SJCRH30 (cell line): ENCODE results near the gene CPPED1. TPM values are rescaled to one million over a fixed set of nuclear protein-coding genes. Genes with fewer than 3 reads are reported as not detected.
A peak's percentile ranks its signal among the peaks of the same experiment; 100 is the strongest.

ENCODE experiments used
- DNase-seq, 2 experiments: peaks; one replicate each; pipeline ENCODE4 v3.0.0-alpha.2; 2015 to 2020
- H3K27ac ChIP-seq: fragments of 250-450 bp; sonication (Bioruptor Pico); 2 replicates; pipeline ENCODE4 v1.5.1; 2020; ENCODE audit warnings: mild to moderate bottlenecking, moderate library complexity
- H3K27me3 ChIP-seq: fragments of 250-450 bp; sonication (Bioruptor Pico); 2 replicates; pipeline ENCODE4 v1.5.1; 2020; ENCODE audit warnings: mild to moderate bottlenecking, moderate library complexity
- H3K36me3 ChIP-seq: fragments of 250-450 bp; sonication (Bioruptor Pico); 2 replicates; pipeline ENCODE4 v1.5.1; 2020; ENCODE audit warnings: mild to moderate bottlenecking, moderate library complexity
- H3K4me1 ChIP-seq: fragments of 250-450 bp; sonication (Bioruptor Pico); 2 replicates; pipeline ENCODE4 v1.5.1; 2020; ENCODE audit warnings: mild to moderate bottlenecking, moderate library complexity
- H3K4me3 ChIP-seq: fragments of 250-450 bp; sonication (Bioruptor Pico); 2 replicates; pipeline ENCODE4 v1.5.1; 2020; ENCODE audit warnings: mild to moderate bottlenecking, moderate library complexity
- H3K9me3 ChIP-seq: fragments of 250-450 bp; sonication (Bioruptor Pico); replicated peaks from 2 replicates; pipeline ENCODE4 v1.5.1; 2020; ENCODE audit warnings: mild to moderate bottlenecking, moderate library complexity
- total RNA-seq: library from RNA; depleted of rRNA; stranded (reverse); fragments of >200 nt; shearing (Covaris generic); gene quantifications from 2 replicates; pipeline ENCODE4 v1.2.3, GENCODE V29; 2014

The CPPED1 gene
- total RNA-seq, 1 experiment from 2014 or later: 5.2 TPM

DNA sequence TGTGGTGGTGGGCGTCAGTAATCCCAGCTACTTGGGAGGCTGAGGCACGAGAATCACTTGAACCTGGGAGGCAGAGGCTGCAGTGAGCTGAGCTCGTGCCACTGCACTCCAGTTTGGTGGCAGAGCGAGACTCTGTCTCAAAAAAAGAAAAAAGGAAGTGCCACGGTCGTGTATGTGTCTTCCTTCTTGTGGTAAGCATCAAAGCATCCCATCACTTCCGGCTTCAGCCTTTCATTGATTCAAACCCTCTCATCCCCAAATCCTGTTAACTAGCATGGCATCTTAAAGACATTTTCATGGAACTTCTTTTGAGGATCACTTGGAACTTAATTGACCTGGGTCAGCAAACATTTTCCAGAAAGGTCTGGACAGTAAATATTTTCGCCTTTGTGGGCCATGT, 126.2 kb downstream of the CPPED1 start:
- Histone ChIP-seq H3K9me3 (no peaks in the 10 kb centered on the region), H3K36me3 (no peaks in the 10 kb centered on the region), H3K27me3 (no peaks in the 10 kb centered on the region), H3K4me3 (no peak overlapping the region), H3K4me1 (peaks cover 28% of the 10 kb centered on the region), H3K27ac (no peak overlapping the region)
- DNase-seq: no peak

DNA sequence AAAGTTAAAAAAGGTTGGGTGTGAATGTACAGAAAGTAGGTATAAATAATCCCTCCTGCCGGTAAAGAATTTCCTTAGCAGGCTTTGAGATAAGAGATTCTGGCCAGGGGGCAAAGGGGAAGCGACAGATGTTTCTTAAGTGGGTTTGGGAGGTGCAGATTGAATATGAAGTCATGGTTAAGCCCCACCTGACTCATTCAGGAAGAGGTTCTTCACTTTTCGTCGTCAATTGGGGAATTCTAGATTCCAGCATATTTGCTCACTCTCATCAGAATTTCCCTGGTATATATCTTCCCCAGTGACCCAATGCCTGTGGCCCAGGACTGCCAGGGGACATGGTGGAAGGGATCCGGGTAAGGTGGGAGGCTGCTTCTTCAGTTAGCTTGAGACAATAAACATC, 127.8 kb downstream of the CPPED1 start:
- peak overlapping the region; percentile 21; the same call in 1 of the 2 replicates for H3K27ac ChIP-seq
- no peaks in the 10 kb centered on the region for H3K27me3 ChIP-seq
- H3K9me3 ChIP-seq: no peaks in the 10 kb centered on the region
- no peaks in the 10 kb centered on the region for H3K36me3 ChIP-seq
- peaks cover 29% of the 10 kb centered on the region for H3K4me1 ChIP-seq
- no peak overlapping the region for H3K4me3 ChIP-seq
- DNase-seq: peak; percentile 23 to 49

DNA sequence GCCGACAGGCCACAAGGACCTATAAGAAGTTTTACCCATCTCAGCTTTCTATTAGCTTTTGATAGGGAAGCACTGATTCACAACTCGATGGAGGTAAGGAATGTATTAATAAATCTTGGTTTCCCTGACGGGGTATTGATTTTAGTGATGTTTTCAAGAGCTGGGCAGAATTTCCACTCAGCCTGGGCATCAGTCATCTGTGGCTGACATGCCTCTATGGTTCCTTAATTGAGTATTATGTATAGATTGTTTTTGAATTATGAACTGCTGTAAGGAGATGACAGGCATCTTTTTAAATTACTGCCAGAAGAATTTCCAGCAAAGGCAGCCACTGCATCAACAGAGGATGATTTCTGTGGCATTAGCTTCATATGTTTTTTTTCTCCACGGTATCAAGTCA, 128.6 kb downstream of the CPPED1 start:
- no peaks in the 10 kb centered on the region for H3K9me3 ChIP-seq
- H3K27me3 ChIP-seq: no peaks in the 10 kb centered on the region
- H3K4me1 ChIP-seq: peaks cover 29% of the 10 kb centered on the region
- no peak overlapping the region for H3K4me3 ChIP-seq
- DNase-seq: no peak
- H3K36me3 ChIP-seq: no peaks in the 10 kb centered on the region
- H3K27ac ChIP-seq: peak overlapping the region; percentile 17; the same call in 1 of the 2 replicates

DNA sequence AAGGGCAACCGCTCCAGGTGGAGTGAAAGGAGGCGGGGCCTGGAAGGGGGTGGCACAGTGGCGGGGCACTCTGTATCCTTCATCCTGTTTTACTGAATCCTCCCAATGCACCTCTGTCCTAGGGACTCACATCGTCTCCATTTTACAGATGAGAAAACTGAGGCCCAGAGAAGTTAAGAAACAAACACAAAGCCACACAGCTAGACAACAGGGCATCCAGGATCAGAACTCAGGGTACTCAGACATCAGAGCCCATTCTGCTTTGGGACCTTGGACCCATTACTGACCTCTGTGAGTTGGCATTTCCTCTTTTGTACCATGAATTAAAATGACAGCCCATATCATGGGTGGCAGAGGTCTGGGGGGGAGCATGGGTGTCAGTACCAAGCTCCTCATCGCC, 129.2 kb downstream of the CPPED1 start:
- DNase-seq: no peak
- Histone ChIP-seq H3K27me3 (no peaks in the 10 kb centered on the region), H3K4me3 (no peak overlapping the region), H3K9me3 (no peaks in the 10 kb centered on the region), H3K27ac (peak overlapping the region; percentile 85; the same call in 1 of the 2 replicates), H3K36me3 (no peaks in the 10 kb centered on the region), H3K4me1 (peaks cover 33% of the 10 kb centered on the region)

DNA sequence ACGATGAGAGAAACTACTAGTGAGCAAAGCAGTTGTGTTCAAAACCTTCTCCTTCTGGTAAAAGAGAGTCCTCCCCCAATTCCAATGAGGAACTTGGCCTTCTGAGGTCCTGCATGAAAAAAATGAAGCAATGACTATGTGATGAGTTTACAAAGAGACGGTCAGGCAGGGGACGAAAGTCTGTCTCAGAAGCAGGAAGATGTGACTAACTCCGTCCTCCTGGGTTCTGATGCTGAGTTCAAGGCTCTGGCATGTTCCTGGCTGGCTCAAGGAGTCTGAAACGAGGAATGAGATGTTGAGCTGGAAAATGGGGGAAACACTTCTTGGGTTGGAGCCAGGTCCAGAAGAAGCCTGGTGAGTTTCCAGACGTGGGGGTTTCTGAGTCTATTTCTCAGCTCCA, 129.6 kb downstream of the CPPED1 start:
- H3K27ac ChIP-seq: peak overlapping the region; percentile 85
- no peaks in the 10 kb centered on the region for H3K27me3 ChIP-seq
- no peak for DNase-seq
- H3K4me3 ChIP-seq: no peak overlapping the region
- H3K4me1 ChIP-seq: peaks cover 34% of the 10 kb centered on the region
- H3K9me3 ChIP-seq: no peaks in the 10 kb centered on the region
- no peaks in the 10 kb centered on the region for H3K36me3 ChIP-seq

DNA sequence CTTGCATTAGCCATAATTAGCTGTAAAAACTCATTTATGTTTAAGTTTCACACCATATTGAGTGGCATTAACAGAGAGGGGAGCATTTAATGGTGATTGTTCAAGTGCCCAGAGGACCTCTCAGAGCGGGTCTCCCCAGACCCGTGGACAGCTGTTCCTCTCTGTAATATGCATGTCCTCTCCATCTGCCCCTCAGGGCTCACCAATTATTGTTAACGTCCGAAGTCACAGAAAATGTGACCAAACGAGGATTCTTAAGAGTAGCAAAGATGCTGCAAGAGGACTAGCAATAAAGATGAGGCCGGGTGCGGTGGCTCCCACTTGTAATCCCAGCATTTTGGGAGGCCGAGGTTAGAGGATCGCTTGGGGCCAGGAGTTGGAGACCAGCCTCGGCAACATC, 130.2 kb downstream of the CPPED1 start:
- peak; percentile 78 to 86 for DNase-seq
- H3K4me1 ChIP-seq: peaks cover 34% of the 10 kb centered on the region
- H3K27ac ChIP-seq: peak overlapping the region; percentile 85
- H3K27me3 ChIP-seq: no peaks in the 10 kb centered on the region
- H3K9me3 ChIP-seq: 0 out of 2 replicates have a peak, but pooled peaks cover 2% of the 10 kb centered on the region
- H3K36me3 ChIP-seq: no peaks in the 10 kb centered on the region
- H3K4me3 ChIP-seq: no peak overlapping the region

DNA sequence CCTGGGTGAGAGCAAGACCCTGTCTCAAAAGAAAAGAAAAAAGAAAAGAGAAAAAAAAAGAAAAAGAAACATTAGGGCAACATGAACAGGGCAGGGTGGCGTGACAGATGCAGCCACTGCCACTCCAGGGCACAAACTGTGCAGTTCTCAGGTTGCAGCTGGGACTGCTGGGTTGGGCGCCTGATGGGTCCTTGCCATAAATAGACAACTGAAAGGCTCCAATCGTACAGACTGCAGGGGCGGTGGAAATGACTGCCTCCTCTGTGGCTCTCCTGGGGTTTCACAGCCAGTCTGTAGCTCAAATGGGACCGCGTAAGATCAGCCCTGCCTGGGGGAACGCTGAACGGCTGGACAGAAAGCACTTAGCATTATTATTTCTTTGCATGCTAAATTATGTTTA, 130.7 kb downstream of the CPPED1 start:
- Histone ChIP-seq H3K36me3 (no peaks in the 10 kb centered on the region), H3K4me1 (peaks cover 34% of the 10 kb centered on the region), H3K27me3 (no peaks in the 10 kb centered on the region), H3K4me3 (no peak overlapping the region), H3K9me3 (peaks cover 4% of the 10 kb centered on the region; the same call in 1 of the 2 replicates), H3K27ac (peak overlapping the region; percentile 85)
- peak; percentile 82 to 88 for DNase-seq

DNA sequence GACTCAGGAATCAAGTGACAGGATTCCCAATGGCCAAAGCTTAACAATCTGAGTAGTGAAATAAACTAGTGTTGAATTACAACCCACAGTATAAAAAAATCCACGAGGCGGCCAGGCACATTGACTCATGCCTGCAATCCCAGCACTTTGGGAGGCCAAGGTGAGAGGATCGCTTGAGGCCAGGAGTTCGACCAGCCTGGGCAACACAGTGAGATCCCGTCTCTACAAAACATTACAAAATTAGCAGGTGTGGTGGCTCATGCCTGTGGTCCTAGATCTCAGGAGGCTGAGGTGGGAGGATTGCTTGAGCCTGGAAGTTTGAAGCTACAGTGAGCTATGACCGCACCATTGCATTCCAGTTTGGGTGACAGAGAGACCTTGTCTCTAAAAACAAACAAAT, 133.8 kb downstream of the CPPED1 start:
- peaks cover 19% of the 10 kb centered on the region for H3K4me1 ChIP-seq
- no peaks in the 10 kb centered on the region for H3K27me3 ChIP-seq
- peaks cover 10% of the 10 kb centered on the region; the same call in 1 of the 2 replicates for H3K9me3 ChIP-seq
- DNase-seq: peak in 1 of 2 experiments; percentile 12
- no peak overlapping the region for H3K4me3 ChIP-seq
- H3K36me3 ChIP-seq: no peaks in the 10 kb centered on the region
- no peak overlapping the region for H3K27ac ChIP-seq

DNA sequence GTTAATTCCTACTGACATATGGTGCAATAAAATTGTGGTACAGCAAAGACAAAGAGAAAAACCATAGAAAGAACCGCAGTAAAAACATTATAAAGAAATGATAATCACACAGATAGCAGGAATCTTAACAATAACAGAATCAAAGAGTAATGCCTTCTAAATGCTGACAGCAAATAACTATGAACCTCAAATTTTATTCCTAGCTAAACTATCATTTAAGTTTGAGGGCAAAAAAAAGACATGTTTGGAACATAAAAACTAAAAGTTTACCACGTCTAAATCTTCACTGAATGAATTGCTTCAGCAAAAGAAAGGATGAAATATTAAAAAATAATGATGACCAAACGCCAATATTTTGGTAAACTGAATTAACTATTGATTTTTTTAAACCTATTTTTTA, 135.8 kb downstream of the CPPED1 start:
- peaks cover 9% of the 10 kb centered on the region; the same call in 1 of the 2 replicates for H3K4me1 ChIP-seq
- DNase-seq: no peak
- H3K27me3 ChIP-seq: no peaks in the 10 kb centered on the region
- H3K4me3 ChIP-seq: no peak overlapping the region
- H3K9me3 ChIP-seq: peaks cover 10% of the 10 kb centered on the region; the same call in 1 of the 2 replicates
- H3K27ac ChIP-seq: no peak overlapping the region
- no peaks in the 10 kb centered on the region for H3K36me3 ChIP-seq

DNA sequence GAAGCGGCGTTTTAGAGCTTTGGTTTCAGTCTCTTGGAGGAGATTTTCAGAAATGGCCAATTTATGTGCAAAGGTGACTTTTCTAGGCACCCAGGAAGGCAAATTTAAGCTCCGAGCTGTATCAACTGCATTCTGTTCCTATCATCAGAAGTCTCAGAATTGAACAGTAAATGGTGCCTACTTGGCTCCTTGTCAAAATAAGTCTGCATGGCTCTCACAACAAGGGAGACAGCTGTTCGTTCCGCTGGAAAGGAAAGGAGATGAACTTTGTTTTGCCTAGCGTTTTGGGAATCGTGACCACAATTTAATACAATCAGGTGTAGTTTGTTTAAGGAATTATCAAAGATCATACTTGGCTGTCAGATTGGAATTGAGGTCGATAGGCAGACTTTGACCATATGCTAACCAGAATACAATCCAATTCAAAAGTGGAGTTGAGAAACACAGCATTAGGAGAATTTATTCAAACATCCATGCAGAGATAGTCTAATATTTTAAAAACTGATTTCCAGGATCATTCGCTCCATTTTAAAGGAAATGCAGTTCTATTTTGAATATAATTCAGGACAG, 139.4 kb downstream of the CPPED1 start:
- no peaks in the 10 kb centered on the region for H3K36me3 ChIP-seq
- H3K4me1 ChIP-seq: no peaks in the 10 kb centered on the region
- H3K4me3 ChIP-seq: no peak overlapping the region
- no peak overlapping the region for H3K27ac ChIP-seq
- peaks cover 10% of the 10 kb centered on the region; the same call in 1 of the 2 replicates for H3K9me3 ChIP-seq
- DNase-seq: peak in 1 of 2 experiments; percentile 26
- no peaks in the 10 kb centered on the region for H3K27me3 ChIP-seq

DNA sequence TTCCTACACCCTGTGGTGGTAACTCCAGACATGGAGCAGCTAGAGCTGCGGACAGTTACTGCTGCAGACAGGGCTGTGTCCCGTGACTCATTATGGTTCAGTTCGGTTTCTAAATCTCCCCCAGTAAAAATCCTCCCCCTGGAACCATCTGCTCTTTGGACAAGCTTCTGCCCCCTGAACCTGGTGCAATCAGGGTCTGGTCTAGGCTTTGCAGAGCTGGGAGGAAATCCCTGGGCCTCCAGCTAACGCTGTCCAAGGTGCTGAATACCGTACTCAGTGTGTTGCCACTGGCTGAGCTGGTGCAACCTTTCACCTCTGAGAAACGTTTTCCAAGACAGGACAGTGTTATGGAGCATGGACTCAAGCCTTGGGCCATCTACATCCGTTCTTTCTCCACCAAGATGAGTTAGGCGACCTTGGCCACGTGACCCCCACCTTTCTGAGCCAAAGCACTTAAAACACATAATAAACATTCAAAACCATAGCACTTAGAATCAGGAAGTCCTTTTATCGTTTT, 142.0 kb downstream of the CPPED1 start:
- H3K27me3 ChIP-seq: no peaks in the 10 kb centered on the region
- no peak overlapping the region for H3K27ac ChIP-seq
- H3K4me1 ChIP-seq: no peaks in the 10 kb centered on the region
- no peaks in the 10 kb centered on the region for H3K36me3 ChIP-seq
- DNase-seq: peak; percentile 67 to 84
- H3K4me3 ChIP-seq: no peak overlapping the region
- no peaks in the 10 kb centered on the region for H3K9me3 ChIP-seq

DNA sequence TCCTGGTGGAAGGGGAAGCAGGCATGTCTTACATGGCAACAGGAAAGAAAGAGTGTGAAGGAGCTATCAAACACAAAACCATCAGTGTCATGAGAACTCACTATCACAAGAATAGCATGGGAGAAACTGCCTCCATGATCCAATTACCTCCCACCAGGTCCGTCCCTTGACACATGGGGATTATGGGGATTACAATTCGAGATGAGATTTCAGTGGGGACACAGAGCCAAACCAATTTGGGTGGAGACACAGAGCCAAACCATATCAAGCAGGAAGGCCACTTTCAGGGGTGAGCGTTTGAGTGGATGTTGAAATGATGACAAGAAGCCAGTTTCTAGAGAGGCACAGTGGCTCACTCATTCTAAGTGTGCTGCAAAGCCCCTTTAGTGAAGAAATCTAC, 143.8 kb downstream of the CPPED1 start:
- Histone ChIP-seq H3K27ac (no peak overlapping the region), H3K9me3 (no peaks in the 10 kb centered on the region)
- DNase-seq: no peak

DNA sequence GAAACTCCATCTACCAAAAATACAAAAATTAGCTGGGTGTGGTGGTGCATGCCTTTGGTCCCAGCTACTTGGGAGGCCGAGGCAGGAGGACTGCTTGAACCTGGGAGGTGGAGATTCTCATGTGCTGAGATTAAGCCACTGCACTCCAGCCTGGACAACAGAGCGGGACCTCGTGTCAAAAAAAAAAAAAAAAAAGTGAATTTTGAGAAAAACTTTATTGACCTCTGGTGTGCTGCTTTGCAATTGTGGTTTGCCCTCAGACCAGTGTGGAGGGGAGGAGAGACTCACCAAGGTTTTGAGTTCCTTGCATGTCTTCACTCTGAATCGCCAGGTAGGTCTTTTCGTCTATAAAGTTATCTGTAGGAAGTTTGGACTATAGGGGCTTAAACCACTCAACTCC, 145.2 kb downstream of the CPPED1 start:
- no peak for DNase-seq
- H3K4me1 ChIP-seq: no peaks in the 10 kb centered on the region
- no peaks in the 10 kb centered on the region for H3K36me3 ChIP-seq
- no peaks in the 10 kb centered on the region for H3K27me3 ChIP-seq
- H3K4me3 ChIP-seq: no peak overlapping the region
- H3K27ac ChIP-seq: no peak overlapping the region
- H3K9me3 ChIP-seq: no peaks in the 10 kb centered on the region

More for the DNA sequence above, 143.8 kb downstream of the CPPED1 start:
- no peaks in the 10 kb centered on the region for H3K36me3 ChIP-seq
- no peaks in the 10 kb centered on the region for H3K27me3 ChIP-seq
- H3K4me1 ChIP-seq: no peaks in the 10 kb centered on the region
- no peak overlapping the region for H3K4me3 ChIP-seq

DNA sequence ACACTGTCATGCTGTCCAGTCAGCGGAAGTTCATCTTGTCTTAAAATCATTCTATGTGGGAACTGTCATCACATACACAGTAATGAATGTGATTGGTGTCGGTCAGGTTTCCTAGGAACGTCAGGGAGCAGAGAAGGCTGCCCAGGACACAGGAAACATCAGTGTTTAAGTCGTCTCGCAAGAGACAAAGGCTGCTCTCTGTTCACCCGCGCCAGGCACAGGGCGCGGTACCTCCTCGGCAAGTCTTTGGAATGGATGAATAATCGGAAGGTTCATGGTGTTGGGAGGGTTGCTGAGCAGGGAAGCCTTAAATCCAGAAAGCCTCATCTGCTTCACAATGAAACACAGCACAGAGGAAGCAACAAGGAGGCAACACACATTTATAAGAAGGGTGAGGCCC, 148.2 kb downstream of the CPPED1 start:
- DNase-seq: no peak
- Histone ChIP-seq H3K9me3 (no peaks in the 10 kb centered on the region), H3K27me3 (no peaks in the 10 kb centered on the region), H3K4me1 (no peaks in the 10 kb centered on the region), H3K27ac (no peak overlapping the region), H3K36me3 (no peaks in the 10 kb centered on the region), H3K4me3 (no peak overlapping the region)

DNA sequence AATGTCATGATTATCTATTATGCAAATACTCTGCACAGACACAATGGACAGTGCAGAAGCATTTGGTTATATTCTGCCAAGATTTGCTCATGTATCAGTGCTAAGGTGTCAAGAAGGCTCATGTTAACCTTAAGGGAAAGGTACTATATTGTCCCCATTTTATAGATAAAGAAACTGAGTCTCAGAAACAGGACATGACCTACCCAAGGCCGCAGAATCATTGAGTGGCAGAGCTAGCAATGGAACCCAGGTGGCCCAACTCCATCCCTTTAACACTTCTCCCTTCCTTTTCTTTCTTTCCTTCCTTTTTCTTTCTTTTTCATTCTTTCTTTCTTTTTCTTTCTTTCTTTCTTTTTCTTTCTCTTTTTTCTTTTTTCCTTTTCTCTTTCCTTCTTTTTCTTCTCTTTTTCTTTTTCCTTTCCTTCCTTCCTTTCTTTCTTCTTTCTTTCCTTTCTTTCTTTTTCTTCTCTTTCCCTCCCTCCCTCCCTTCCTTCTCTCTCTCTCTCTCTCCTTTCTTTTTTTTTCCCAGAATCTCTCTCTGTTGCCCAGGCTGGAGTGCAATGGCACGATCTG, 149.8 kb downstream of the CPPED1 start:
- Histone ChIP-seq H3K4me1 (no peaks in the 10 kb centered on the region), H3K27me3 (no peaks in the 10 kb centered on the region), H3K27ac (no peak overlapping the region), H3K9me3 (no peaks in the 10 kb centered on the region), H3K4me3 (no peak overlapping the region), H3K36me3 (no peaks in the 10 kb centered on the region)
- no peak for DNase-seq

DNA sequence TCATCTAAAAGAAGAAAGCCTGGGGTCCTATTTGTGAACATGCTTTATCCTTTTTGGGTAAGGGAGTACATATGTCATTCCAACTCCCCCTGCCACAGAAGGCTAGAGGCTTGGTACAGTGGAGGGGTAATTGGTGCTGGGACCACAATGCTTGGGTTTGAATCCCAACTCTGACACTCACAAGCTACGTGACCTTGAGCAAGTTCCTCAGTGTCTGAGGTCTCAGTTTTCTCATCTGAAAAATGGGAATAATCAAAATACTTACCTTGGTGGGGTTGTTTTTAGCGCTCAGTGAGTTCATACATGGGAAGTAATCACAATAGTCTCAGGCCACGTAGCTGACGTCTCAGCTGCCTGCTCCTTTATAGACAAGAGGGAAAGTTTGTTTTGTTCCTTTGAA, 150.8 kb downstream of the CPPED1 start:
- Histone ChIP-seq H3K9me3 (no peaks in the 10 kb centered on the region), H3K36me3 (no peaks in the 10 kb centered on the region), H3K27me3 (no peaks in the 10 kb centered on the region), H3K27ac (no peak overlapping the region), H3K4me3 (no peak overlapping the region), H3K4me1 (no peaks in the 10 kb centered on the region)
- DNase-seq: no peak
